ENCODE results near the gene SNAPC2.
A peak's percentile ranks its signal among the peaks of the same experiment; 100 is the strongest.

Gene SNAPC2

DNA sequence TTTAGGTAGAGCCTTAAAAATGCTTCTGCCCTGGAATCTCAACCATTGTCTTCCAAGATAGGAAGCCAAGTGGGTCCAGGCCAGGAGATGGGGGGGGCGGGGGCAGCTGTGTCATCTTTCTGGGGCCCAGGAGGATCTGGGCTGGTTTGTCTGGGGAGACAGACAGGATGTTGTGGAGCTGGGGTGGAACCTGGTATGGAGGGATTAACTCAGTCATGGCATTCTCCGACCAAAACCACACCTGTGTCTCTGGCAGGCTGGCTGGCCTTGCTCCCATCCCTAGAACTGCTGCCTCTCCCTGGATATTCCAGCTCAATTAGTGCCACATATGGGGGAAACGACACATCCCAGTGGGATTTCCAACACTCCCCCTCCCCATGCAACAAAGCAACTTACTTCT lies 19.2 kb upstream of the SNAPC2 start:
- TF ChIP-seq, protein P1, sequence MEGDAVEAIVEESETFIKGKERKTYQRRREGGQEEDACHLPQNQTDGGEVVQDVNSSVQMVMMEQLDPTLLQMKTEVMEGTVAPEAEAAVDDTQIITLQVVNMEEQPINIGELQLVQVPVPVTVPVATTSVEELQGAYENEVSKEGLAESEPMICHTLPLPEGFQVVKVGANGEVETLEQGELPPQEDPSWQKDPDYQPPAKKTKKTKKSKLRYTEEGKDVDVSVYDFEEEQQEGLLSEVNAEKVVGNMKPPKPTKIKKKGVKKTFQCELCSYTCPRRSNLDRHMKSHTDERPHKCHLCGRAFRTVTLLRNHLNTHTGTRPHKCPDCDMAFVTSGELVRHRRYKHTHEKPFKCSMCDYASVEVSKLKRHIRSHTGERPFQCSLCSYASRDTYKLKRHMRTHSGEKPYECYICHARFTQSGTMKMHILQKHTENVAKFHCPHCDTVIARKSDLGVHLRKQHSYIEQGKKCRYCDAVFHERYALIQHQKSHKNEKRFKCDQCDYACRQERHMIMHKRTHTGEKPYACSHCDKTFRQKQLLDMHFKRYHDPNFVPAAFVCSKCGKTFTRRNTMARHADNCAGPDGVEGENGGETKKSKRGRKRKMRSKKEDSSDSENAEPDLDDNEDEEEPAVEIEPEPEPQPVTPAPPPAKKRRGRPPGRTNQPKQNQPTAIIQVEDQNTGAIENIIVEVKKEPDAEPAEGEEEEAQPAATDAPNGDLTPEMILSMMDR (IDR thresholded peaks at IDR 0.05; ENCODE audit: borderline replicate concordance, control extremely low read depth, extremely low read depth, insufficient read depth, missing control alignments): no peak
- in situ Hi-C loops (cut with MboI; ENCODE audit: low sequenced_read_pairs, unreplicated experiment): no loop called here
- DNase-seq (ENCODE audit: low spot score): no peak

GRCh38 chr19:7901337-7901736 lies 18.8 kb upstream of the SNAPC2 start:
- TF ChIP-seq, protein P1 (IDR thresholded peaks at IDR 0.05; ENCODE audit: borderline replicate concordance, control extremely low read depth, extremely low read depth, insufficient read depth, missing control alignments): no peak
- in situ Hi-C loops (cut with MboI; ENCODE audit: low sequenced_read_pairs, unreplicated experiment): no loop called here
- no peak for DNase-seq (ENCODE audit: low spot score)

- in situ Hi-C loops (cut with MboI; ENCODE audit: low sequenced_read_pairs, unreplicated experiment): no loop called here
- DNase-seq (ENCODE audit: low spot score): no peak
- TF ChIP-seq, protein P1 (IDR thresholded peaks at IDR 0.05; ENCODE audit: borderline replicate concordance, control extremely low read depth, extremely low read depth, insufficient read depth, missing control alignments): no peak
Observed at GRCh38 chr19:7902796-7903243, 17.3 kb upstream of the SNAPC2 start.

- in situ Hi-C loops (cut with MboI; ENCODE audit: low sequenced_read_pairs, unreplicated experiment): no loop called here
- peak; percentile 100 for DNase-seq (ENCODE audit: low spot score)
- TF ChIP-seq, protein P1 (IDR thresholded peaks at IDR 0.05; ENCODE audit: borderline replicate concordance, control extremely low read depth, extremely low read depth, insufficient read depth, missing control alignments): peak; percentile 91
Observed at GRCh38 chr19:7903244-7904073, 16.7 kb upstream of the SNAPC2 start, which contains the start of gene MAP2K7. Gene MAP2K7, plus strand, starts transcription at chr19:7903877. Its CDS starts 68 bp downstream, at chr19:7903945.

DNA sequence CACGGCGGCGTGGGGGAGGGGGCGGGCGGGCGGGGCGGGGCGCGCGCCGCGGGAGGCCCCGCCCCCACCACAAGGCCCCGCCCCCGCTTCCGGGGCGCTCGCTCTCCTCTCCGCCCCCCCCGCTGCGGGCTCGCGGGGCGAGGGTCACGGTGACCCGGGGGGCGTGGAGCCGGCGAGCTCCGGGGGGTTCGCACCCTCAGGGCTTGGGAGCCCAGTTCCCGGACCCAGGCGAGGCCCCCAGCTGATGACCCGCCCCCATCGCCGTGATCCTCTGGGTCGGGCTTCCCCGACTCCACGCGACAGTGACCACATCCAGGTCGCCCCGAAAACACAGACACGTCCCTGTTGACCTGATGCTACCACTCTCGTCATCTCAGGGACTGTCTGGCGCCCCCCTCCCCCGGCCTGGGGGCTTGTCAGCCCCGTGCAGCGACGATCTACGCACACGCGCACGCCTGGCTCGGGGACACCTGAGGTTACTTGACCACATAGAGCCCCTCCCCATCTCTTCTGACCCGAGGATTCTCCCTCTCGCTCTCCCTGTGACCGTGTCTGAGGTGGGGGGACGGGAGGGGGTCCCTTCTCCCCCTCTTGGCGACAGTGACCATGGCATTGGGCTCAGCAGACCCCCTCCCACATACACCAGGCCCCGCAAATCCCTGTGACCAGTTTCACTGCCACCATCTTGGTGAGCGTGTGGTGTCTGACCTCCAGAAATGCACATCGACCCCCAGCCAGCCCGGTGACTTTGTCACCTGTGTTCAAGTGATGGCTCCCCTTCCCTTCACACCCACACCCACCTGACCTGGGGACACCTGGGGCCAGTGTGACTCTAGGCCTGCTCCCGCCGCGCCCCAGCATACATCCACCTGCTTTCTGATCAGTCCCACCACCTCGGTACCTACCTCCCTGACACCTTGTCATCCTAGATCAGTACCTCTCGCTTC lies 15.8 kb upstream of the SNAPC2 start:
- in situ Hi-C loops (cut with MboI; ENCODE audit: low sequenced_read_pairs, unreplicated experiment): no loop called here
- TF ChIP-seq, protein P1 (IDR thresholded peaks at IDR 0.05; ENCODE audit: borderline replicate concordance, control extremely low read depth, extremely low read depth, insufficient read depth, missing control alignments): no peak
- DNase-seq (ENCODE audit: low spot score): peak; percentile 86

DNA sequence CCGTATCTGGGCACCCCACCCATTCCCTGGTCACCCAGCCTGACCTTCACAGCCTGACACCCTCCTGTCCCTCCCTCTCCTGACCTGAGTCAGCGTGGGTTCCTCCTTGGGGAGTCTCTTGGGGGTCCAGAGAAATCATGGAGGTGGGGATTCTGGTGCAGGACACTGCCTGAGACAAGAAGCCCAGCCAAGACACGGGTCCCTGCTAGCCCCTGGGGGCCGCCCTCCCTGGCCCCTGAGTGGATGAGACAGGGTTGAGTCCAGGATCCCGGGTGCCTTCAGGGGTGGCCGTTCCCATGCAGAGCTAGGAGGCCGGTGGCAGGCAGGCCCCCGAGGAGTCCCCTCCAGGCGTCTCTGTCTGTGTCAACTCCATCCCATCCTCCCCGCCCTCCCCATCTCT lies 14.9 kb upstream of the SNAPC2 start:
- in situ Hi-C loops (cut with MboI; ENCODE audit: low sequenced_read_pairs, unreplicated experiment): no loop called here
- no peak for DNase-seq (ENCODE audit: low spot score)

More for the DNA sequence above, 14.9 kb upstream of the SNAPC2 start:
- TF ChIP-seq, protein P1 (IDR thresholded peaks at IDR 0.05; ENCODE audit: borderline replicate concordance, control extremely low read depth, extremely low read depth, insufficient read depth, missing control alignments): no peak
